Stimulated activated CD4-positive, alpha-beta T cell treated with anti-CD3 and anti-CD28 coated beads, Interleukin-4, amount 100 ng/mL, for 48 hours (primary cell): ENCODE measurements around the gene ZNF385A.

ENCODE experiments used
- DNase-seq, 2 donors: peaks; one replicate each; pipeline ENCODE4 v3.0.0-alpha.2; 2020; ENCODE audit warnings: low read depth in 2 of 2

Gene ZNF385A

DNA sequence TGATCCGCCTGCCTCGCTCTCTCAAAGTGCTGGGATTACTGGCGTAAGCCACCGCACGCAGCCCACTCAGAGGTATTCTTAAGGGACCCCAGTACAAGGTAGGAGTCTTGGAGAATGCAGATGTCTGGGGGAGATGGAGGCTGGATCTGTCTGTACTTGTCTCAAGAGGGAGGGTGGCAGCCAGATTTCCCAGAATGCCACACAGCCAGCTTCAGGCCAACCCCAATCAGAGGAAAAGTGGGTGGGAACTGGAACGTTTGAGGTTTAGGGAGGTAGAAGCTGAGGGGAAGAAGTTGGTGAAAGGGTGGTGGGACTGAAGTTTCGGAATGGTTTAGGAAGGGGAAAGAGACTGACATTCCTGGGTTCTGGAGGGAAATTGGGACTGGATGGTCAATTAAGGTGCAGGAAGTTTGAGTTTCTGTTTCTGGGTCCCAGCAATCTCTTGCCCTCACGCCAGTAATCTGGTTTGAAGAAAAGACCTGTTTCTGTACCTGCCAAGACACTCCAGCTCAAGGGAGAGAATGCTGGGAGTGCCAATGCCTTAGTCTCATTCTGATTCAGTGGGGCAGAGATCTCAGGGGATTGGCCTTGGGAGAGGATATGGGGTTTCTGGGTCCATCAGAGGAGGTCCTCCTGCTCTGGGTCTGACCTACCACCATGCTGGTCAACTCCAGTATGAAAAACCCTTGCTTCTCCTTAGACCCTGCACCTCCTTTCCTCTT, 8.1 kb upstream of the ZNF385A start:
- no peak for DNase-seq

DNA sequence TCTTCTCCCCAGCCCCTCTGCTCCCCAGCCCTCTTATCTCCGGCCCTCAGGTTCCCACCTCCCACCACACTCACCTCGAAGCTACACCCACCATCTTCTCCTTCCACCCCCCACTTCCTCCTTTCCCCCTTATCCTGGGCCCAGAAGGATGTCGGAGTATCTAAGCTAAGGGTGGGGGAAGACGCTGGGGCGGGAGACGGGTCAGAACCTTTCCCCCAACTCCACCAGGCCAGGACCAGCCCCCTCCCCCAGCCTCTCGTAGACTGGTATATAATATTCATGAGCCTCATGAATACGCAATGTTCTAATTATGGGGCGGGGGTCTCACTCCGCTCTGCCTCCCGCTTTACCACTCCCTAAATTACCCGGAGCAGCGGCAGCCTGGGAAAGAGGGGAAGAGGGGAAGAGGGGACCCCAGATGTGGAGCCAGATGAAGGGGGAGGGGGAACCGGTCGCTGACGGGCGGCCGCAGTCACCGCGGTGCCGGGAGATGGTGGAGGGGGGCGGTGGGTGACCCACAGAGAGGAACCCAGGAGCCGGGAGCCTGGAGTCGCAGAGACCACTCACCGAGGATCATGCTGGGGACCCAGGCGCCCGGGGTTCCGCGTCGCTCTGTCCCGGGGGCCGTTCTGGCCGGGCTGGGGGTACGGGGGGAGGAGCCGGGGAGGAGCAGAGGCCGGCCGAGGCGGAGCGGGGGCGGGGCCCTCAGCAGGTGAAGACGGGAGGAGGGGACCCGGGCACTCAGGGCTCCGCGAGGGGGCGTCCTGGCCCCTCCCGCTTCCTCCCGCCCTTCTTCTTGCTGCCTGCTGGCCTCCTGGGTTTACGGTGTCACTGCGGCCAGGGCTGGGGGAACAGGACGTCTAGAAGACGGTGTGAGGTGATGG, 6.4 kb upstream of the ZNF385A start:
- peak; percentile 50 to 54 for DNase-seq

DNA sequence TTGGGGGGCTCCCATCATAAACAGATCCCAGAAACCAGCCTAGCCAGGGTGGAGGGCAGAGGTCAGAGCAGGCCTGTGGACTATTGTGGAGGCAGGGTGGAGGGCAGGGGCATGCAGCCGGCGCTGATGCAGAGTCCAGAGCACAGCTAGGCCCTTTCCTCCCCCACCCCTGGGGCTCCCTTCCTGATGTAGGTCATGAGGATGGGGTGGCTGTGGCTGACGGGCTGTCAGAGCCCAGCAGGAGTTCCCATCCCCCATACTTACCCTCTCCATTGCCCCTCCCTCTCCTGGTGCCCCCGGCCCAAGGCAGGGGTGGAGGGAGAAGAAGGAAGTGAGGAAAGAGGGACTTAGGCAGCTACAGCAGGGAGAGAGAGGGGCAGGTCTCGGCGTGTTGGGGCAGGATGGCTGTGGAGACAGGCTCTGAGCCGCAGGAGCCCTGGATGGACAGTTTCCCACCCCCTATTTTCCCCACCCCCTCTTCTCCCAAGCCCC, 5.7 kb upstream of the ZNF385A start:
- no peak for DNase-seq

DNA sequence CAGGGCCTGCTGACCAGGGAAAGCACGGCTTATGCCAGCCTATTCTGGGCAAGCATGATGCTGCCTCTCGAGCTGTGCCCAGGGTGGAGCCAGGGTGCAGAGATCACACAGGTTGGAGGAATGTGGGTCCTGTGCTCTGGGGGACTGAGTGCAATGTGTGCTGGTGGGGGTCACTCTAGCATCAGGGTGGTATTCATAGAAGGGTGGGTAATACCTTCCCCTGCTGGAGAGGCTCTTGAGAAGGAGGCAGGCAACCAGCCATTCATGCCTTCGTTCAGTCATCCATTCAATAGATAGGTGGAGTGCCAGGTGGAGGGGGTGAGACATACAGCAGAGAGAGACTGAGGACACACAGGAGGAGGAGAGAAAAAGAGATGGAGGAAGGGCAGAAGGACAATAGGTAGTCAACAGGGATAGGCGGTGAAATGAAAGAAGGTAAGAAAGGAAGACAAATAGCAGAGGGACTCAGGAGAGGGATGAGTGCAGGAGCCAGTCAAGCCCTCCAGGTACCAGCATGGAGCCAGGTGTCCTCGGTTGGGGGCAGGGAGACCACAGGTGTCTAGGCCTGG, 5.2 kb upstream of the ZNF385A start:
- DNase-seq: no peak

DNA sequence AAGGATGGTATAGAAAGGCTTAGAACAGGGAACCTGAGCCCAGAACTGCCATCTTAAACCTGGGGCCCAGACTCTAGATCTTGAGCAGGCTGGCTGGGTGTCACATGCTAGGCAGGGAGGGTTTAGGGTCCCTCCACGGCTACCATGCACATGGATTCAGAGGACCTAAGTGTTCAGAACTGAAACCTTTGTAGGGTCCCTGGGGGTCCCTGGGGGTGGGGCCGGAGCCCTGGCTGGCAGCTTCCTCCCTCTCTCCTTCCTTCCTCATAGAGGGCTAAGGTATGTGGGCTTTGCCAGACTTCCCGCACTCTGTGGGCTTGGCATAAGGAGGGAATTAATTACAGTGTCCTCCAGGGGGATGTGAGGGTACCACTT, 4.6 kb upstream of the ZNF385A start:
- DNase-seq: no peak

DNA sequence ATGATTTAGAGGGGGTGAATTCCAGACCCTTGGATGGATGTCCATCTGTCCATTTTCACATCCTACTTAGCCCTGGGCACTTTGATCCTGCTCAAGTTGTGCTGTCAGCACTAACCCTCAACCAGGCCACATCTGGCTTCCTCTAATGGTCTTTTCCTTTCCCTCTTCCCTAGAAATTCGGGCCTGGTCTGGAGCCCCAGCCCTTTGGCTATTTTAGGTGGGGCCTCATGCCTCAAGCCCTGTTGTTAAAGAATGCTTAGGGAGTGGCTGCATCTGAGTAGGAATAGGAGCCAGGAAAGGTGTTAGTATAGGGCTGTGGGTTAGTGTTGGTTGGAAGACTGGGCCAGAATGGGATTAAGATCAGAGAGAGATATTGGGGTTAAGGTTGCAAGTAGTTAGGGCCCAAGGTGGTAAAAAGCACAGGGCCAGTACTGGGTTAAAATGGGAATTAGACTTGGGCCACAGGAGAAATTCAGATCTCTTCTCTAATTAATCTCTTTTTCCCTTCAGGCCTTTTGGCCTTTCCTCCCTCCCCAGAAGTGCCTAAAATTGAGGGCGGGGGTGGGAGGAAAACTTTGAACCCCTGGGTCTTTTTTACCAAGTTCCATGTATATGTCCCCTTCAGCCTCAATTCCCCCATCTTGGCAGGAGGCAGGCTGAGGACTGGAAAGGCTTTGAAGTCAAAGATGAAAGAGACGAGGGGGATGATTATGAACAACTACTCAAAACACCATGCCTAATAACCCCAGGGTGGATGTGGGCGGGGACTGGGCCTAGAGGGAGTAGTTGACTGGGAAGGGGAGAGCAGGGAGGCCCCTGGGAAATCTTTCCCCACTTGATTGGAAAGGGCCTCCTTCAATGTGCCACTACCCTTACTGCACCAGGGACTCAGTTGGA, 4.0 kb upstream of the ZNF385A start:
- no peak for DNase-seq

DNA sequence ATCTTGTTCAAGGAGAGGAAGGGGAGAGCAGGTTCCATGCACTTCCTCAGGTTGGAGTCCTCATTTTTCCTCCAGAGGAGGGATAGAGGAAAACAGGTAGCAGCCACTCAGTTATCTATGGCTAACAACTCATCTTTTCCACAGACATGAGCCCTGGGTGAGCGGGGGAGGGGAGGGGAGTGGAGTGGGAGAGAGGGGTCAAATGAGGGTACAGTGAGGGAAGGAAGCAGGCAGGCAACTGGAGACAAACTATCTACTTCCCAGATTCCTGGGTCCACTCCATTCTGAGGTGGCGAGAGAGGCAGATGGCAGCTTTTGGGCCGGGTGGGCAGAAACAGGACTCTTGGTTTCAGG, 2.6 kb upstream of the ZNF385A start:
- DNase-seq: no peak

DNA sequence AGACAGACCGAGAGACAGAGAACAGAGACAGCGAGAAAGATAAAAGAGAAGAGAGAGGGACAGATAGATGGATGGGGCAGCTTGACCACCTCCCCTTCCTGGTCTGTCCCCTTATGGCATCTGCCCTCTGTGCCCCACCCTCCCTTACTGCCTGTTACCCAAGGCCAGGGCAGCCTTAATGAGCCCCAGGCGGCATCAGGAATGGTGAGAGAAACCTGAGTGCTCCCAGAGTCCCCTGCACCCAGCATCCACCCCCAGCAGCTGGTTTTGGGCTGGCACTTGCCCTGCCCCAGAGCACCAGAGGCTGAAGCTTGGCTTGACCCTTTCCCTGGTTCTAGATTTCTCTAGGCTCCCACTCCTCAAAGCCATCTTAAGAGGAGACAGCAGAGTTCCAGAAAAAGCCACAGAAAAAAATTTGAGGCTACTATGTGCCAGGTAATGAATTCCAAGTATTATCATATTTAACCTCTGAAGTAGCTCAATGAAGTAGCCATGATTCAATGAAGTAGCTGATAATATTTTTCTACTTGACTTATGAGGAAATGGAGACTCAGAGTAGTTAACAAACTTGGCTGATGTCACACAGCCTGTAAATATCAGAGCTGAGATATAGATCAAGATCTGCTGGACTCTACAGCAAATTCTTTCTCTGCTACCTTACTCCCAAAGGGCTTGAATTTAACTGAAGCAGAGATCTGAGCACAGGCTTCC, 2.0 kb upstream of the ZNF385A start:
- no peak for DNase-seq

DNA sequence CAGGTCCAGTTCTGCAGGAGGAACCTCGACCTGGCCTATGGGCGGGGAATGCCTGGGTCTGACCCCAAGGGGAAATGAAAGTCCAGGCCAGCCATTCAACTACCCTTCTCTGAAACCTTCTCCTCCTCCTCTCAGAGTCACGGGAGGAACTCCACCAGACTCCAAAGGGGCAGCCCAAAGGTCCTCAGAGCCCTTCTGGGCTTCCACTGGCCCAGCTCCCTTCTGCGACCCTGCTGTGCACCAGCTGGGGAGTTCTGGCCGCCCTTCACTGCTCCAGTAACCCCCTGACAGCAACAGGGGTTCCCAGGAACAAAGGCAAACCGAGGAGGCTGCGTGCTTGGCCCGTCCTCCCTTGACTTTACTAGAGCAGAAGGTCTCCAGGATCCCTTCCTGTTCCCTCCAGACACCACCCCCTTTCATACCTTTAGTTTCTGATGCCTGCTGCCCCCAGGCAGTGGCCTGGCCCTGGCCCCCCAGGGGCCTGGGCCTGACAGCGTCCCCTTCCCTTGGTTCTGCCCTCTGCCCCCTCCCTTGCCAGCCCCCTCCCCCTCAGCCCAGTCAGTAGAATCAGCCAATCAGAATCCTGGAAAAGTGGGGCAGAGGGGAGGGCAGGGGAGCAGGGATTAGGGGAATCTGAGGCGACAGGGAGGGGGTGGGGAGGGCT, 850 bp upstream of the ZNF385A start:
- no peak for DNase-seq

DNA sequence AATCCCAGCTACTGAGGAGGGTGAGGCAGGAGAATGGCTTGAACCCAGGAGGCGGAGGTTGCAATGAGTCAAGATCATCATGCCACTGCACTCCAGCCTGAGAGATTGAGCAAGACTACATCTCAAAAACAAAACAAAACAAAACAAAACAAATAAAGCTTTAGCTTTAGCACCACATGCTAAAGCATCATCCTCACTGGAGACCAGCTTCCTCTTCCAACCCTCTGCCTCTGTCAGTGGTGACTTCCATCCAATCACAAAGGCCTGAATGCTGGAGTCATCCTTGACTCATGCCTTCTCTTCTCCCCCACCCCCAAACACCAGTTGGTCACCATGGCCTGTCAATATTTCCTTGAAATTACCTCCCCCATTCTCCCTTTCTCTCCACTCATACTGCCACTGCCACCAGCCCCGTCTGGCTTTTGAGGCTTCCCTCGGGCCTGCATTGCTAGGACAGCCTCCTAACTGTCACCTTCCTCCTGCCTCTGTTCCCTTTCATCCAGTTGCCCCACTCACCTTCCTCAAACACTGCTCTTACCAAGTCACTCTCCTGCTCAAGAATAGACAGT, 1.4 kb downstream of the ZNF385A start:
- peak in 1 of 2 donors; percentile 37 for DNase-seq

DNA sequence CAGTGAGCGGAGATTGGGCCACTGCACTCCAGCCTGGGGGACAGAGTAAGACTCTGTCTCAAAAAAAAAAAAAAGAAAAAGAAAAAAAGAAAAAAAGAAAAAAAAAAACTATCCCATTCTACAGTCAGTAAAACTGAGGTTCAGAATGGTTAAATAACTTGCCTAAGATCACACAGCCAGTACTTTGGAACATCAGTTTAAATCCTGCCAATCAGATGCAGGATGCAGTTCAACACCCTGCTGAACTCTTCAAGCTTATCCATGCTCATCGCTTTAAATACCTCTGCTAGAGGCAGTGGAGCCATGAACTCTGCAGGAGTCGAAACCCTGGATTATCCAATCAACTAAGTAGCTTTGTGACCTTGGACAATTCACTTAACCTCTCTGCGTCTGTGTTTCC, 3.4 kb downstream of the ZNF385A start:
- DNase-seq: no peak

DNA sequence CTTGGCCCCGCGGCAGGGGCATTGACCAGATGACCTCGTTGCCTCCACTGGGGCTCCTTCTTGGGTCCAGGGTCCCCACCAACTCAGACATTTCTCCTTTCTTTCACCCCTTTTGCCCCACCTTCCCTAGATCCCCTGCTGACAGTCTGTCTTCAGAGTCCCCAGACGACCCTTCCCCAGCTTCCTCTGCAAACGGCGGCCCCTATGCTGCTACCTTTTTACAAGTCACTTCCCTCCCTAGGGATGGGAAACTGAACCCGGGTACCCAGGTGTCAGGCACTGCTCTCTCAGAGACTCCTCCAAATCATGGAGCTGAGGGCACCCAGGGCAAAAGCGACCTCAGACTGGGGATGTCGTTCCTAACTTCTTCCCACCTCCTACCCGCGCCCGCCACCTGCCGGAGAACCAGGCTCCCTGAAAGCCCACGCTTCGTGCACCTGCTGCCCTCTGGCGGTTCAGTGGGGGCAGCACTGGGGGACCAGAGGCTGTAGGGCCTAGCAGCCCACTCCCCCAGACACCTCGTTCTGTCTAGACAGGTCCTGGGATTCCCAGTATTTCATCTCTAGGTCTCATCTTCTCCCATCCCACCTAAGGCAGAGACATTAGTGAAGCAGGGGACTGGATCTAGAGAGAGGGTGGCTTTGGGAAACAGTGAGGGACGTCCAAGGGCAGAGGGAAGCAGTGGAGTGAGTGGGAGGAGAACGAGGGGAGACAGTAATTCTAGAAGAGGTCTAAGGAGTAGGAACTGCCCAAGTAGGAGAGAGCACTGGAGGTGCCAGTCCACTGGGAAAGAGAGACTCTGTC, 4.9 kb downstream of the ZNF385A start:
- DNase-seq: peak; percentile 89 to 93

DNA sequence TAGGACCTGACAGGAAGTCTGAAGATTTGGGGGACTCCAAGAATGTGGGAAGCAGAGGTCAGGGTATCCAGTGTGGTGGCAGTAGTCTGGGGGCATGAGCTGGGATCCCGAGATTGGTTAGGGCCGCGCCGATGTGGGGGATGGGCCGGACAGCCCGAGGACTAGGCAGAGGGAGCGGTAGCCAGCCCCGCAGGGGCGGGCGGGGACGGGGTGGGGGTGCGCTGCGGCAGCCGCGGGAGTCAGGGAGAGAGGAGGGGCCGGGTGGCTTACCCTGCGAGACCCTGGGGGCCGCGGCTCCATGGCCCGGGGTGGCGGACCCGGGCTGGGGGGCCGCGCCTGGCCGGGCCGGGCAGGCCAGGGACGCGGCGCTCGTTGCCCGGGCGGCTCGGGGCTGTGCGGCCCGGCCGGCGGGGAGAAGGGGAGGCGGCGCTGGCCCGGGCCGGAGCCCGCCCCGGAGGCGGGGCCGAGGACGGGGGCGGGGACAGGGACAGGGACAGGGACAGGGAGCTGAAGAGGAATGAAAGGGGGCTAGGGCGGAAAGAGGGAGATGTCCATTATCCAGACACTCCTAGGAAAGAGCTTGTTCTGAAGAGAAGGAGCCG, 5.6 kb downstream of the ZNF385A start:
- DNase-seq: no peak

DNA sequence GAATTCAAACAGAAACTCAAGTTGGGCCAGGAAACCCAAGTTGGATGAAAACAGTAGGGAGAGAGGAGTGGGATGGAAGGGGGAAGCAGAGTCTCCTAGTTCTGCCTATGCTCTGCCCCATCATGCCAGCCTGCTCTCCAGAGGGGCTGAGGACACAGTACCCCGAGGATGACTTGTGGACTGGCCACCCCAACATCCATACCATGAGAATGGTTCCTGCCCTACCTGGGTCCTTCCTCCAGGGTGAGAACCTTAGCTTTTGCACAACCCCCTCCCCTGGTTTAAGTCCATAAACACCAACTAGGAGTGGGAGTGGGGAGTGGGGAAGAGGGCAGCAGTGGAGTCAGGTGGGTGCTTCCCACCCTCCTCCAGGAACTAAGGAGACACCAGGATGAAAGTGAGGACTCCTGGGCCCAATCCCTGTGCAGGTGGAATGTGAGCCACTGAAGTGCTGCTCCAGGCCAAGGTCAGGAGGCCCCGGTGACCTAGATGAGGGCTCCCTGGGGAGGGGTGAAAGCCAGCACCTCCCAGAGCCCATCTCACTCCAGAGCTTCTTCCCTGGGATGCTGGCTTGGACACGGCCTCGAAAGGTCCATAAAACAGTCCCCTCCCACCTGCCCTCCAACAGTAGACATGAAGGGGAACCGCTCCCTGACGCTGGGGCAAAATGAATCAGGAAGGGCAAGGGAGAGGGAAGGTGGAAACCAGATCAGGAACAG, 6.6 kb downstream of the ZNF385A start:
- no peak for DNase-seq

DNA sequence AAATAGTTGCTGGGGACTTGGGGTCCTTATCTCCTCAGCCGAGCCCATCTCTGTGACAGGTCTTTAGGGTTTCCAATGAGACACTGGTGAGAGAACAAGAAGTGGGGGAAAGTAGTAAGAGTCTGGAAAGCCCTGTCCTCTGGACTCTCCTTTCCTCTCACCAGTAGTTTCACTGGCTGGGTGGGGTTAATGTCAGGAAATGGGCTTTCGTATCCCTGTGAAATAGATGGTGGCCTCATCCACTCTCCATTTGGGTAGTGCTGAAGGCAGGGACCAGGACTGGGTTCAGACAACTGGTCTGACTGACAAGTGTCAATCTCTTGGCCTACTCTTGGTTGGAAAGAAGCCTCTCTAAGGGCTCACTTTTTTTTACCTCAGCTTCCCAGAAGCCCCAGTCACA, 7.5 kb downstream of the ZNF385A start:
- DNase-seq: no peak

DNA sequence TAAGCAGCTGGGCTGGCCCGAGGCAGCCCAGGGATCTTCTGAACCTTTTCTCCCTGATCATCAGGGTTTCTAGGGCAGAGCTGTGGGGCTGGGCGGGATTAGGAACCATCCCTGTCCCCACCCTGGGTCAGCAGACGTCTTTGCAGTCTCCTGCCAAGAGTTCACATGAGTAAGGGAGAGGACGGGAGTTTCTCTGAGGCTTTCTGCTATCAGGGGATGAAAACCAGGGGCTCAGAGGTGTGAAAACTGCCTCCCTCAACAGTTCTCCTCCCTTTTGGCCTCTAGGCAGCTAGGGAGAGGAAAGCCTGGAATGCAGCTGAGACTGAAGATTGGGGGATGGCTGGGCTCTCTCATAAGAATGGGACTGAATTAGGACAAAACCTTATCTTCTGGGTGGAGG, 7.9 kb downstream of the ZNF385A start:
- no peak for DNase-seq

DNA sequence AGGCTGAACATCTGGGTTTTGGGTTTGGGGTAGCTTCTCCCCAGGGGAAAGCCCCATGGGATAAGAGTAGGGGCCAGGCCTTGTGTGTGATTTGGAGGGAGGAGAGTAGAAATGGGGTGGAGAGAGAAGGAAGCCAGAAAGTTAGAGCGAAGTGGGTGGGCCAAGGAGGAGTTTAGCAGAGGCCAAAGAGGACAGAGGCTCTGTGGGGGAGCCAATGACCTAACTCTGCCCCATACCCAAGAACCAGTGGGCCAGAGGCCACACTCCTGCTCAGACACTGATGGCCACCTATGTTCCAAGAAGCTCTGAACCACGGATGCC, 9.3 kb downstream of the ZNF385A start:
- DNase-seq: no peak

DNA sequence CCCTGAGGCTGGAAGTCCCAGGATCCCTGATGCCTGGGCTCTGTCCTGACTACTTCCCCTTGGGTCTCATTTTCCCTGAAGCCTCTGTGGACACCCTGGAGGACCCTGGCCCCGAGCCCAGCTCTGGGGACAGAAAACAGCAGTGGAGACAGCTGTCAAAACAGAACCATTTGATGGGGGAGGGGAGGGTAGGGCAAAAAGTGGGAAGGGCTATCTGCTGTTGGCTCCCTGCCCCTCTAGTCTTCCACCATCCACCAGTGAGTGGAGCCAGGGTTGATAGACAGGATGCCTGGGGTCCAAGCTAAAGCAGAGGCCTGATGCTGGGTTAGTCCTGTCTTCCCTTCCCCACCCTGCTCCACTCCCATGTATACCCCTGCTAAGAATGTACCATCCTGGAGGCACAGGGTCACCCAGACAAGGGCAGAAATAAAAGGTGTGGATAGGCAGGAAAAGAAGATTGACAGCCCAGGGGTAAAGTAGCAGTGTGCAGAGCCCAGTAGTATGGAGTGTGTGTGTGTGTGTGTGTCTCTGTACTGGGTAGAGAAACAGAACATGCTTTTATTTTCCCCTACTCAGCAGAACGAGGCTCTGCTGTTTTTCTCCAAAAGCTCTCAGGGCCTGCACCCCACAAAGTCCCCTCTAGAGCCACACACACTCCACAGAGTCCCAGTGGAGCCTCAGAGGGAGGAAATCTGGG, 9.8 kb downstream of the ZNF385A start:
- DNase-seq: no peak
